HG02885 (cell line): Measurements from ENCODE around the gene ALPG.
"Not testable (repeated sequence)": the region's sequence is repeated elsewhere in the genome, so short reads cannot be mapped to it uniquely, and the experiment has no call there.

Experiments used
- ATAC-seq: cut with Tn5 transposase; IDR thresholded peaks from one replicate; pipeline ENCODE4 v1.9.1; 2021; ENCODE audit warnings: mild to moderate bottlenecking; ENCODE audit not compliant: unreplicated experiment, poor library complexity

Gene ALPG

GRCh38 chr2:232438091-232438490, 31.4 kb downstream of the ALPG start:
- no peak for ATAC-seq

- ATAC-seq = no peak
Measured at GRCh38 chr2:232438951-232439757, 32.5 kb downstream of the ALPG start.

- ATAC-seq = no peak
Measured at GRCh38 chr2:232439758-232440135, 33.1 kb downstream of the ALPG start.

- ATAC-seq = peak; percentile 78
Measured at GRCh38 chr2:232440220-232441018, 33.8 kb downstream of the ALPG start.

GRCh38 chr2:232441147-232441651, 34.6 kb downstream of the ALPG start:
- no peak for ATAC-seq

- not testable (repeated sequence) for ATAC-seq
Measured at GRCh38 chr2:232441922-232442321, 35.3 kb downstream of the ALPG start.

GRCh38 chr2:232442431-232442830, 35.8 kb downstream of the ALPG start:
- ATAC-seq = not testable (repeated sequence)

GRCh38 chr2:232443047-232443446, 36.4 kb downstream of the ALPG start:
- ATAC-seq = not testable (repeated sequence)

- not testable (repeated sequence) for ATAC-seq
Measured at GRCh38 chr2:232443669-232444408, 37.2 kb downstream of the ALPG start.

- no peak for ATAC-seq
Measured at GRCh38 chr2:232444409-232445148, 37.9 kb downstream of the ALPG start.

GRCh38 chr2:232445149-232445885, 38.7 kb downstream of the ALPG start:
- not testable (repeated sequence) for ATAC-seq

GRCh38 chr2:232446266-232446777, 39.7 kb downstream of the ALPG start:
- ATAC-seq = not testable (repeated sequence)

- no peak for ATAC-seq
Measured at GRCh38 chr2:232447091-232447620, 40.5 kb downstream of the ALPG start.

GRCh38 chr2:232447638-232448303, 41.1 kb downstream of the ALPG start:
- no peak for ATAC-seq

- ATAC-seq = no peak
Measured at GRCh38 chr2:232448304-232448690, 41.7 kb downstream of the ALPG start.

GRCh38 chr2:232449964-232450363, 43.3 kb downstream of the ALPG start:
- ATAC-seq = no peak

- not testable (repeated sequence) for ATAC-seq
Measured at GRCh38 chr2:232451645-232452044, 45.0 kb downstream of the ALPG start.

- ATAC-seq = no peak
Measured at GRCh38 chr2:232454630-232455029, 48.0 kb downstream of the ALPG start.
